SK-N-SH (cell line): Measurements from ENCODE around the gene FIGN.

Source experiments
- ELF1 ChIP-seq: IDR thresholded peaks from 2 replicates; pipeline ENCODE4 v1.4.0; 2012
- EP300 ChIP-seq, 2 experiments: IDR thresholded peaks; 2 replicates each; pipeline versions ENCODE4 v1.4.0 to v1.6.1; 2012; ENCODE audit warnings: borderline replicate concordance in 1 of 2, low read depth in 1 of 2, low read length in 1 of 2
- EZH2phosphoT487 ChIP-seq: fragments of 200-600 bp; sonication (generic); IDR thresholded peaks from 2 replicates; pipeline ENCODE4 v1.6.1; 2017; ENCODE audit warnings: low read depth, mixed run types, mild to moderate bottlenecking, antibody characterized with exemption, moderate library complexity, borderline replicate concordance
- GATA2 ChIP-seq: sonication (generic); formaldehyde crosslinking; IDR thresholded peaks from 2 replicates; pipeline ENCODE4 v1.5.0; 2020; ENCODE audit warnings: mild to moderate bottlenecking, missing genetic modification reagents
- NRF1 ChIP-seq: IDR thresholded peaks from 2 replicates; pipeline ENCODE4 v1.6.1; 2012; ENCODE audit warnings: low read depth, mild to moderate bottlenecking, low read length
- POLR2AphosphoS5 ChIP-seq: IDR thresholded peaks from 2 replicates; pipeline ENCODE4 v1.6.1; 2012; ENCODE audit warnings: low read depth, low read length
- RAD21 ChIP-seq: IDR thresholded peaks from 2 replicates; pipeline ENCODE4 v1.6.1; 2012; ENCODE audit warnings: mild to moderate bottlenecking, low read length
- RCOR1 ChIP-seq: fragments of 150-350 bp; IDR thresholded peaks from 2 replicates; pipeline ENCODE4 v1.6.1; 2017; ENCODE audit warnings: antibody characterized with exemption, low read length
- SIN3A ChIP-seq: IDR thresholded peaks from 2 replicates; pipeline ENCODE4 v1.6.1; 2012; ENCODE audit warnings: low read depth, mild to moderate bottlenecking, low read length, moderate library complexity, borderline replicate concordance
- YY1 ChIP-seq: IDR thresholded peaks from 2 replicates; pipeline ENCODE4 v1.4.0; 2012; ENCODE audit warnings: low read depth, mild to moderate bottlenecking
- TF ChIP-seq, protein P1 (sequence below): fragments of 200-600 bp; sonication (generic); IDR thresholded peaks from 2 replicates; pipeline ENCODE4 v1.6.1; 2017; ENCODE audit warnings: antibody characterized with exemption, mild to moderate bottlenecking, moderate library complexity
- TF ChIP-seq, protein P2 (sequence below): IDR thresholded peaks from 2 replicates; pipeline ENCODE4; 2012
- TF ChIP-seq, protein P3 (sequence below): IDR thresholded peaks from 2 replicates; pipeline ENCODE4 v1.4.0; 2012; ENCODE audit warnings: low read depth

DNA sequence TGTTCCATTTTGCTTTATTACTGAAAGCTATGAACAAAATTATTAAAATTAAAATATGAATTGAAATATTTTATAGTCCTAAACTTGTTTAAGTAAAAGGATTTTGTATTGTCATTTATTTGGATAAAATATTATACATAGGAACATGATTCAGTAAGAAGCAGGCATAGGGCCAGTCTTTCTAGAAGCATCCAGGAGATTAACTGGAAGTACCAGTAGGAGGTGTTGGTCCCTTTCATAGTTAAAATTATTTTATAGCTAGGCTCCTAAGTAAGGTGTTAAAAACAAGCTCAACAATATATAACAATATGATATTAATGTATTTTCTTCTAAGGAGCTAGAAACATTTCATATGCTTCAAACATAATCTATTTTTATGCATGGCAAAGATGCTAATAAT is 43.7 kb downstream of the FIGN start:
- TF ChIP-seq, protein P1, sequence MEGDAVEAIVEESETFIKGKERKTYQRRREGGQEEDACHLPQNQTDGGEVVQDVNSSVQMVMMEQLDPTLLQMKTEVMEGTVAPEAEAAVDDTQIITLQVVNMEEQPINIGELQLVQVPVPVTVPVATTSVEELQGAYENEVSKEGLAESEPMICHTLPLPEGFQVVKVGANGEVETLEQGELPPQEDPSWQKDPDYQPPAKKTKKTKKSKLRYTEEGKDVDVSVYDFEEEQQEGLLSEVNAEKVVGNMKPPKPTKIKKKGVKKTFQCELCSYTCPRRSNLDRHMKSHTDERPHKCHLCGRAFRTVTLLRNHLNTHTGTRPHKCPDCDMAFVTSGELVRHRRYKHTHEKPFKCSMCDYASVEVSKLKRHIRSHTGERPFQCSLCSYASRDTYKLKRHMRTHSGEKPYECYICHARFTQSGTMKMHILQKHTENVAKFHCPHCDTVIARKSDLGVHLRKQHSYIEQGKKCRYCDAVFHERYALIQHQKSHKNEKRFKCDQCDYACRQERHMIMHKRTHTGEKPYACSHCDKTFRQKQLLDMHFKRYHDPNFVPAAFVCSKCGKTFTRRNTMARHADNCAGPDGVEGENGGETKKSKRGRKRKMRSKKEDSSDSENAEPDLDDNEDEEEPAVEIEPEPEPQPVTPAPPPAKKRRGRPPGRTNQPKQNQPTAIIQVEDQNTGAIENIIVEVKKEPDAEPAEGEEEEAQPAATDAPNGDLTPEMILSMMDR: no peak
- no peak for TF ChIP-seq YY1
- TF ChIP-seq EZH2phosphoT487: no peak
- no peak for TF ChIP-seq POLR2AphosphoS5
- TF ChIP-seq ELF1: no peak
- TF ChIP-seq RCOR1: no peak
- TF ChIP-seq NRF1: no peak
- TF ChIP-seq GATA2: no peak
- TF ChIP-seq RAD21: no peak
- TF ChIP-seq, protein P2, sequence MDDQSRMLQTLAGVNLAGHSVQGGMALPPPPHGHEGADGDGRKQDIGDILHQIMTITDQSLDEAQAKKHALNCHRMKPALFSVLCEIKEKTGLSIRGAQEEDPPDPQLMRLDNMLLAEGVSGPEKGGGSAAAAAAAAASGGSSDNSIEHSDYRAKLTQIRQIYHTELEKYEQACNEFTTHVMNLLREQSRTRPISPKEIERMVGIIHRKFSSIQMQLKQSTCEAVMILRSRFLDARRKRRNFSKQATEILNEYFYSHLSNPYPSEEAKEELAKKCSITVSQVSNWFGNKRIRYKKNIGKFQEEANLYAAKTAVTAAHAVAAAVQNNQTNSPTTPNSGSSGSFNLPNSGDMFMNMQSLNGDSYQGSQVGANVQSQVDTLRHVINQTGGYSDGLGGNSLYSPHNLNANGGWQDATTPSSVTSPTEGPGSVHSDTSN: no peak
- no peak for TF ChIP-seq EP300 (IDR thresholded peaks at IDR 0.05; ENCODE audit: borderline replicate concordance in 1 of 2, low read depth in 1 of 2, low read length in 1 of 2)
- TF ChIP-seq, protein P3, sequence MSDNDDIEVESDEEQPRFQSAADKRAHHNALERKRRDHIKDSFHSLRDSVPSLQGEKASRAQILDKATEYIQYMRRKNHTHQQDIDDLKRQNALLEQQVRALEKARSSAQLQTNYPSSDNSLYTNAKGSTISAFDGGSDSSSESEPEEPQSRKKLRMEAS: no peak
- TF ChIP-seq SIN3A: no peak
